Activated CD4-positive, alpha-beta T cell treated with anti-CD3 and anti-CD28 coated beads for 36 hours (primary cell): Measurements from ENCODE around the gene L3HYPDH. TPM values are rescaled to one million over a fixed set of nuclear protein-coding genes. Genes with fewer than 3 reads are reported as not detected.
"Not testable (repeated sequence)": the region's sequence is repeated elsewhere in the genome, so short reads cannot be mapped to it uniquely, and the experiment has no call there.

Source experiments
- ATAC-seq: fragments of 200-7000 bp; cut with Tn5 transposase; one replicate; pipeline ENCODE4 v1.10.0; 2021; ENCODE audit warnings: mild to moderate bottlenecking, moderate library complexity
- CTCF ChIA-PET: fragments of 350-600 bp; sonication (Branson Sonifier 250); formaldehyde crosslinking; loops from one replicate; lab custom pipeline; 2021; ENCODE audit warnings: antibody characterized with exemption; lab: Charles Lee
- POLR2A ChIA-PET: fragments of 350-600 bp; sonication (Branson Sonifier 250); formaldehyde crosslinking; loops from one replicate; lab custom pipeline; 2021; ENCODE audit warnings: antibody characterized with exemption, inconsistent platforms; lab: Charles Lee
- DNase-seq: peaks from one replicate; pipeline ENCODE4 v3.0.0-alpha.2; 2020
- H3K27ac Mint-ChIP-seq: one replicate; pipeline ENCODE4 v1.8.0; 2021; ENCODE audit warnings: mixed read lengths
- H3K27me3 Mint-ChIP-seq: one replicate; pipeline ENCODE4 v1.8.0; 2021; ENCODE audit warnings: mixed read lengths
- H3K36me3 Mint-ChIP-seq: one replicate; pipeline ENCODE4 v1.8.0; 2021; ENCODE audit warnings: low read depth, mixed read lengths
- H3K4me1 Mint-ChIP-seq: one replicate; pipeline ENCODE4 v1.8.0; 2021; ENCODE audit warnings: mixed read lengths
- H3K4me3 Mint-ChIP-seq: one replicate; pipeline ENCODE4 v1.8.0; 2021; ENCODE audit warnings: mild to moderate bottlenecking, moderate library complexity, mixed read lengths
- H3K9me3 Mint-ChIP-seq: one replicate; pipeline ENCODE4 v1.8.0; 2021; ENCODE audit warnings: low read depth, mixed read lengths
- intact Hi-C, 2 experiments: fragments of 100-400 bp; cut with DNase I in 1 of 2; cut with micrococcal nuclease in 1 of 2; formaldehyde crosslinking; loops; one replicate each; pipeline versions ENCODE4 v1.14.2 to v1.15.1; 2022 to 2024; cut with DNase I, micrococcal nuclease
- total RNA-seq, 2 experiments: library from RNA; stranded (reverse); gene quantifications; one replicate each; pipeline ENCODE4 v1.2.3, GENCODE V29; 2021

L3HYPDH gene
- total RNA-seq, 2 experiments from 2014 or later: 9.3 to 11.8 TPM

DNA sequence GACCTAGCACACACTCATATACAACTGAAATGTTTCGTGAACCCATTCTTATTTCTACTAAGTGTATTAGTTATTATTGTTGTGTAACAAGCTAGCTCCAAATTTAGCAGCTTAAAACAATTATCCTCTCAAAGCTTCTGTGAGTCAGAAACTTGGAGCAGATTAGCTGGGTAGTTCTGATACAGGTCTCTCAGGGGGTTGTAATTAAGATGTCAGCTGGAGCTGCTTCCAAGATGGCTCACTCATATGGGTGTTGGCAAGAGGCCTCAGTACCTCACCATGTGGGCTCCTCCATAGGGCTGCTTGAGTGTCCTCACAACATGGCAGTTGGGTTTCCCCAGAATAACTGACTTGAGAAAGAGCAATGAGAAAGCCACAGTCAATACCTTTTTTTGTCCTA lies 28.8 kb downstream of the L3HYPDH start:
- intact Hi-C loops: no loop called here
- ATAC-seq (no peak), DNase-seq (no peak)
- H3K9me3 Mint-ChIP-seq: no peaks in the 10 kb centered on the region
- H3K36me3 Mint-ChIP-seq: peaks cover 23% of the 10 kb centered on the region
- H3K27me3 Mint-ChIP-seq: no peaks in the 10 kb centered on the region
- ChIA-PET POLR2A (no interaction called here), CTCF (interaction anchor here (0.9 to 1.3 kb wide), 3 partner anchors 11 to 38 kb away, joined by 3 to 5 read pairs (median 3); no protein-coding TSS in a partner anchor)
- no peaks in the 10 kb centered on the region for H3K4me1 Mint-ChIP-seq
- no peak overlapping the region for H3K4me3 Mint-ChIP-seq
- no peak overlapping the region for H3K27ac Mint-ChIP-seq

DNA sequence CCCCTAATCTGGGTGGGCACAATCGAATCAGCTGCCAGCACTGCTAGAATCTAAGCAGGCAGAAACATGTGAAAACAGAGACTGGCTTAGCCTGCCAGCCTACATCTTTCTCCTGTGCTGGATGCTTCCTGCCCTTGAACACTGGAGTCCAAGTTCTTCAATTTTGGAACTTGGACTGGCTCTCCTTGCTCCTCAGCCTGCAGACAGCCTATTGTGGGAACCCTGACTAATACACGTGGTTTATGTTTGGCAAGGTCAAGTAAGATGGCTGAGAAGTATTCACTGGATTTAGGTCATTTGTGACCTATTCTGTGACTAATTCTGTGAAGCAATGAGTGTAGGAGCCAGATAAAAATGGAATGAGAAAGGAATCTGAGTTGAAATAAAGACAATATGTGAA lies 30.1 kb downstream of the L3HYPDH start:
- no peaks in the 10 kb centered on the region for H3K27me3 Mint-ChIP-seq
- H3K27ac Mint-ChIP-seq: no peak overlapping the region
- peaks cover 21% of the 10 kb centered on the region for H3K36me3 Mint-ChIP-seq
- no peaks in the 10 kb centered on the region for H3K9me3 Mint-ChIP-seq
- ChIA-PET POLR2A (no interaction called here), CTCF (interaction anchor here (1.3 kb wide), 1 partner anchor 19 kb away, joined by 3 read pairs; no protein-coding TSS in a partner anchor)
- H3K4me1 Mint-ChIP-seq: no peaks in the 10 kb centered on the region
- intact Hi-C loops: no loop called here
- ATAC-seq (no peak), DNase-seq (no peak)
- H3K4me3 Mint-ChIP-seq: no peak overlapping the region

DNA sequence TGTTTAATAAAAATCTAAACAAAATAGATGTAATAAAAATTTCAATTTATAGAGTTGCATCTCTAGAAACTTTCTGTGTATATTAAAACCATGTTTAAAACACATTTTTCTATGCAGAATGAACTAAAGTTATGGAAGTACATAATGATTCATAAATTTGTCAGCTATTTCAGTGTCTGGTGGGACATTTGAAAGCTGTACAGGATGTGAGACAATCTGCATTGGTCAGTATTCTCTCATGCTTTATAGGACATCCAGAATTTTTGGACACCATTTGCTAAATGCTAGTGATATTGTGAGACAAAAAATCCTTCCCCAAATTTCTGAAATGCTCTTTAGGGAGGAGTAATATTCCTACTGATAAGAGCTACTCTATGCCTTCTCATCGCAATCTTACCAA lies 32.4 kb downstream of the L3HYPDH start:
- ChIA-PET POLR2A (no interaction called here), CTCF (interaction anchor here (1.6 kb wide), 1 partner anchor 8 kb away, joined by 3 read pairs; no protein-coding TSS in a partner anchor)
- H3K4me1 Mint-ChIP-seq: no peaks in the 10 kb centered on the region

DNA sequence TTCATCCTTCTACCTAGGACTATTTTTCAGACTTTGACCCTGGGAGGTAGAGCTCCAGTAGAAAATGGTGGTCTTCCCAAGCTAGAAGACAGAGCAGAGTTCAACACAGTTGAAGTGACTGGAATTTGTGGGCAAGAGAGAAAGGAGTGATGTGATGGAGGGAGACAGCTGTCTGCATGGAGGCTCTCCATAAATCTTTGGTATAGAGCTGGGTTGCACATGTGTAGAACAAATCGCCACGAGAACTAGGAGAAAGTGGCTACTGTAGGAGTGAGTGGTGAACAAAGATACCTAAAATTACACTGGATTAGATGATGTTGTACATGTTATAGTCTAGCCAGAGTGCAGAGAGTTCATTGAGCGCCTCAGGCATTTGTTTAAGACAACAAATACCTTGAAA lies 33.5 kb downstream of the L3HYPDH start:
- H3K4me3 Mint-ChIP-seq: no peak overlapping the region
- CTCF ChIA-PET: no interaction called here
- peaks cover 5% of the 10 kb centered on the region for H3K36me3 Mint-ChIP-seq
- DNase-seq (no peak), ATAC-seq (no peak)
- intact Hi-C loops: no loop called here
- H3K27me3 Mint-ChIP-seq: no peaks in the 10 kb centered on the region
- POLR2A ChIA-PET: no interaction called here
- no peak overlapping the region for H3K27ac Mint-ChIP-seq
- no peaks in the 10 kb centered on the region for H3K9me3 Mint-ChIP-seq
- no peaks in the 10 kb centered on the region for H3K4me1 Mint-ChIP-seq

More for the DNA sequence above, 32.4 kb downstream of the L3HYPDH start:
- Mint-ChIP-seq H3K4me3 (no peak overlapping the region), H3K9me3 (no peaks in the 10 kb centered on the region), H3K36me3 (peaks cover 10% of the 10 kb centered on the region), H3K27ac (no peak overlapping the region), H3K27me3 (no peaks in the 10 kb centered on the region)
- ATAC-seq (no peak), DNase-seq (no peak)
- intact Hi-C loops: no loop called here

DNA sequence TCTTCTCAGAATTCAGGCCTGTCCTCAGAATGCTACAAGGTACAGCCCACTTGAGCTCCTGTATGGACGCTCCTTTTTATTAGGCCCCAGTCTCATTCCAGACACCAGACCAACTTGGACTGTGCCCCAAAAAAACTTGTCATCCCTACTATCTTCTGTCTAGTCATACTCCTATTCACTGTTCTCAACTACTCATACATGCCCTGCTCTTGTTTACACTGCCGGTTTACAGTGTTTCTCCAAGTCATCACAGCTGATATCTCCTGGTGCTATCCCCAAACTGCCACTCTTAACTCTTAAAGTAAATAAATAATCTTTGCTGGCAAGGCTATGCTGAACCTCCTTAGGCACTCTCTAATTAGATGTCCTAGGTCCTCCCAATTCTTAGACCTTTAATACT lies 35.5 kb downstream of the L3HYPDH start:
- H3K27me3 Mint-ChIP-seq, H3K27ac Mint-ChIP-seq, CTCF ChIA-PET, H3K4me1 Mint-ChIP-seq, POLR2A ChIA-PET, ATAC-seq, DNase-seq, H3K36me3 Mint-ChIP-seq, H3K9me3 Mint-ChIP-seq, H3K4me3 Mint-ChIP-seq, intact Hi-C loops: not testable (repeated sequence)

DNA sequence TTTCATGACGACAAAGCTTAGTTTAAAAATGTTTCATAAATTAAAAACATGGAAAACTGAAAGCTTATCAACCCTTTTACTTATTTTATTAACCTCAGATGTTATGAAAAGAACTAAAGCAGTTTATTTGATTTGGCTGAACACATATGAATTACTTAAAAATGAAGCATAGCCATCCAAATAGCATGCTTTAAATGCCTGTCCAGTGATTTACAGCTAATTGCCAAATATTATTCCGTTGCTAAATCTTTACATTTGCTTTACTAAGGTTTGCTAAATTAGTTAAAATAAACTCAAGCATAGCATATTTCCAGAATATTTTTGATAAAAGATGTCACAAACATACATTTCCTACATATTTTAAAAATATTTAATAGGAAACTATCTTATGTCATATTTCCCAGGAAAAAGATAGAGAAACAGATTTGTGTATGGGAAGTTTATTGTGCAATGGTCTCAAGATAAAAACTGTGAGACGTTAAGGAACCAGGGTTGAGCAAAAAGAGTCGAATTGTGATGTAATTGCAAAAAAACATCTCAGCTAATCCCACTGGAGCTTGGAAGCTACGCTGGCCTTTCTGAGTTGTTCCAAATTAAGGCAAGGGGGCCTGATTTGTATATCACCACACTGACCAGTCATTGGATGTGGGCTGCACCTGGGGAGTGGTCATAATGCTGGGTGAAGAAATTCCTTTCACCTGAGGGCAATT lies 44.8 kb downstream of the L3HYPDH start:
- intact Hi-C loops: no loop called here
- no peak overlapping the region for H3K4me3 Mint-ChIP-seq
- no peaks in the 10 kb centered on the region for H3K9me3 Mint-ChIP-seq
- ChIA-PET POLR2A (no interaction called here), CTCF (interaction anchor here (1.1 kb wide), 1 partner anchor 10 kb away, joined by 4 read pairs; no protein-coding TSS in a partner anchor)
- H3K4me1 Mint-ChIP-seq: no peaks in the 10 kb centered on the region
- ATAC-seq (no peak), DNase-seq (no peak)
- no peak overlapping the region for H3K27ac Mint-ChIP-seq
- no peaks in the 10 kb centered on the region for H3K36me3 Mint-ChIP-seq
- H3K27me3 Mint-ChIP-seq: no peaks in the 10 kb centered on the region

DNA sequence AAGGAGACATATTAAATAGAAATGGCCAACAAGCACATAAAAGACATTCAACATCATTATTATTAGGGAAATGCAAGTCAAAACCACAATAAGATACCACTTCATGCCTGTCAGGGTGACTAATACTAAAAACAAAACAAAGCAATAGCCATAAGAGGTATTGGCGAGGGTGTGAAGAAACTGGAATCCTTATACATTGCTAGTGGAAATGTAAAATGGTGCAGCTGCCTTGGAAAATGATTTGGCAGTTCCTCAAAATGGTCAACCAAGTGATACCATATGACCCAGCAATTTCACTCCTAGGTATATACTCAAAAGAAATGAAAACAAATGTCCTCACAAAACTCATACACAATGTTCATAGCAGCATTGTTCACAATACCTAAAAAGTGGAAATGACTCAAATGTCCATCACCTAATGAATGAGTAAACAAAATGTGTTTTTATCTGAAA lies 46.0 kb downstream of the L3HYPDH start:
- ChIA-PET CTCF (interaction anchor here (1.1 kb wide), 1 partner anchor 8 kb away, joined by 4 read pairs; no protein-coding TSS in a partner anchor), POLR2A (no interaction called here)
- intact Hi-C loops: no loop called here
- H3K4me3 Mint-ChIP-seq: no peak overlapping the region
- H3K9me3 Mint-ChIP-seq: no peaks in the 10 kb centered on the region
- DNase-seq (no peak), ATAC-seq (no peak)
- H3K27ac Mint-ChIP-seq: no peak overlapping the region
- H3K27me3 Mint-ChIP-seq: no peaks in the 10 kb centered on the region
- no peaks in the 10 kb centered on the region for H3K4me1 Mint-ChIP-seq
- no peaks in the 10 kb centered on the region for H3K36me3 Mint-ChIP-seq

DNA sequence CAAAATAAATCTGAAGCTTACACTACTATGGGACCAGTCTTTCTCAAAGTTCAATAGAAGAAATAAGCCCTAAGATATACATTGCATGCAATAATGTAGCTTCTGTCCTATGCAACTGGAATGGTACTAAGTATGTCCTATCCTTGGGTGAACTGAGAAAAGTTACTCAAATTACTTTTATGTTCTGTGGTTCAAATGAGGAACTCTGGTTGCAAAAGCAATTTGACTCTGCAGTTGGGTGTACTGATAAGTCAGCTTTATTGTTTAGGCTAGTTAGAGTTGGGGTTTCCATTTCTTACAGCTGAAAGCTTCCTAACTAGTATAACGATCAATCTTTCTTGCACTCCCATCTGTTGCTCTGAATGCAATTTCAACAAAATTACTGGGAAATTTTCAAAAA lies 48.2 kb downstream of the L3HYPDH start:
- intact Hi-C loops: no loop called here
- ChIA-PET POLR2A (no interaction called here), CTCF (interaction anchor here (1.5 kb wide), 1 partner anchor 309 kb away, joined by 5 read pairs; no protein-coding TSS in a partner anchor)
- no peaks in the 10 kb centered on the region for H3K4me1 Mint-ChIP-seq
- no peak for DNase-seq
- ATAC-seq: no peak
- H3K27ac Mint-ChIP-seq: no peak overlapping the region
- H3K36me3 Mint-ChIP-seq: no peaks in the 10 kb centered on the region
- H3K9me3 Mint-ChIP-seq: no peaks in the 10 kb centered on the region
- H3K4me3 Mint-ChIP-seq: no peak overlapping the region
- no peaks in the 10 kb centered on the region for H3K27me3 Mint-ChIP-seq

DNA sequence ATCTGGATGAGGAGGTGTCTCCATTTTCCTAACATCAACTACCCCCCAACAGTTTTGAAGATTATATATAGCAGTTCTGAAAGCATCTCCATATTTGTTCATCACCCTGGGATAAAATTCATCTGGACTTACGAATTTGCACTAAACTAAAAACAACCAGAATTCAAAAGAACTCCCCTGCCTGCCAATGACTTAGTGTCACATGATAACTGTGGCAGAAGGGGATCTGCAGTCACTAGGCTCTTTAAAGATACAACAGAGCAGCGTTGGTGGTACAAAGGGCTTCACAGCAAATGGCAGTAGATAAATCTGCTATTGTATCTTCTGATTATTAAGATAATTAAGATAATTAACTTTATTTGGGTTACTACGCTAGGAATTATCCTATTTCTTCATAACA lies 49.1 kb downstream of the L3HYPDH start:
- H3K4me3 Mint-ChIP-seq: no peak overlapping the region
- no peaks in the 10 kb centered on the region for H3K4me1 Mint-ChIP-seq
- ATAC-seq (no peak), DNase-seq (no peak)
- no peaks in the 10 kb centered on the region for H3K27me3 Mint-ChIP-seq
- H3K36me3 Mint-ChIP-seq: no peaks in the 10 kb centered on the region
- H3K27ac Mint-ChIP-seq: no peak overlapping the region
- no peaks in the 10 kb centered on the region for H3K9me3 Mint-ChIP-seq
- intact Hi-C loops: no loop called here
- ChIA-PET POLR2A (no interaction called here), CTCF (interaction anchor here (1.5 kb wide), 2 partner anchors 9 to 308 kb away, joined by 5 to 7 read pairs; no protein-coding TSS in a partner anchor)

DNA sequence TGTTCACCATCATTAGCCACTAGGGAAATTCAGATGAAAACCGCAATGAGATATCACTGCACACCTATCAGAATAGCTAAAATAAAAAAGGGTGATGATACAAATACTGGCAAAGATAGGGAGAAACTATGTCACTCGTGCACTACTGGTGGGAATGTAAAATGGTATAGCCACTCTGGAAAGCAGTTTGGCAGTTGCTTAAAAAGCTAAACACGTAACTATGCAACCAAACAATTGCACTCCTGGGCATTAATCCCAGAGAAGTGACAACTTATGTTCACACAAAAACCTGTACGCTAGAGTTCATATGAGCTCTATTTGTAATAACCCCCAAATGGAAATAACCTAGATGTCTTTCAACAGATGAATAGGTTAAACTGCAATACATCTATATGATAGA lies 54.4 kb downstream of the L3HYPDH start:
- no peak for DNase-seq
- no peaks in the 10 kb centered on the region for H3K9me3 Mint-ChIP-seq
- H3K27me3 Mint-ChIP-seq: peaks cover 3% of the 10 kb centered on the region
- H3K36me3 Mint-ChIP-seq: no peaks in the 10 kb centered on the region
- intact Hi-C loops: no loop called here
- no peak overlapping the region for H3K4me3 Mint-ChIP-seq
- CTCF ChIA-PET: interaction anchor here (0.9 kb wide), 2 partner anchors 9 to 148 kb away, joined by 3 to 4 read pairs; no protein-coding TSS in a partner anchor
- peaks cover 6% of the 10 kb centered on the region for H3K4me1 Mint-ChIP-seq
- ATAC-seq: no peak
- no peak overlapping the region for H3K27ac Mint-ChIP-seq
- POLR2A ChIA-PET: no interaction called here

DNA sequence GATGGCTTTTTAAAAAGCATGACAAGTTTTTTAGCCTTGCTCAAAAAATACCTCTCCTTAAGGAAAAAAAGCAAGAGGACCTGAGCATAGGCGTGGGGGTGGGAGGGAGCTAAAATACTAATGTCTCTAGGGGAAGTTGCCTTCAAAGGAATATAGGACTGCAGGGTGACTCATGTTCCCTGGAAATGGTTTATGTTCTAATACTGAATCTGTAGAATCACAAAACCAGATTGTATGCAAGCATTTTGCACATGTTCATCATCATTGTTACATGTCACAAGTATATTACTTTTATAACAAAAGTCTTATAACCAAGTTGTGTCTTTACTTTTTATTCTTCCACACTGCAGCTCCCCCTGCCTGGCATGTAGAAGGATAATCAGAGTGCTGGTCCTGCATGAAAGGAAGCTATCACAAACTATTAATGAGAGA lies 55.6 kb downstream of the L3HYPDH start:
- H3K27ac Mint-ChIP-seq: no peak overlapping the region
- peaks cover 3% of the 10 kb centered on the region for H3K27me3 Mint-ChIP-seq
- no peaks in the 10 kb centered on the region for H3K9me3 Mint-ChIP-seq
- no peak overlapping the region for H3K4me3 Mint-ChIP-seq
- POLR2A ChIA-PET: no interaction called here
- ATAC-seq (peak; percentile 68), DNase-seq (no peak)
- no peaks in the 10 kb centered on the region for H3K36me3 Mint-ChIP-seq
- intact Hi-C loops: no loop called here
- CTCF ChIA-PET: interaction anchor here (0.9 to 1.0 kb wide), 2 partner anchors 15 to 287 kb away, joined by 3 to 4 read pairs; no protein-coding TSS in a partner anchor
- peaks cover 6% of the 10 kb centered on the region for H3K4me1 Mint-ChIP-seq
